GM23338 (cell line): ENCODE data around the gene GK. TPM values are rescaled to one million over a fixed set of nuclear protein-coding genes. Genes with fewer than 3 reads are reported as not detected.

Source experiments
- ATAC-seq: fragments of 200-7000 bp; cut with Tn5 transposase; 3 replicates; pipeline ENCODE4 v1.9.1; 2020
- DNase-seq: peaks from one replicate; pipeline ENCODE4 v3.0.0-alpha.2; 2015; ENCODE audit warnings: low spot score
- H2AFZ ChIP-seq: fragments of 200-600 bp; sonication (generic); 2 replicates; pipeline ENCODE4 v1.8.0; 2016; ENCODE audit warnings: antibody characterized with exemption, mild to moderate bottlenecking, moderate library complexity
- H3F3A ChIP-seq: fragments of 200-600 bp; sonication (generic); replicated peaks from 2 replicates; pipeline ENCODE4 v1.8.0; 2017; ENCODE audit warnings: antibody characterized with exemption, mixed run types, low read depth
- H3K27ac ChIP-seq: fragments of 200-600 bp; sonication (generic); 2 replicates; pipeline ENCODE4 v1.6.1; 2016; ENCODE audit warnings: low read depth
- H3K27me3 ChIP-seq: fragments of 200-600 bp; sonication (generic); 2 replicates; pipeline ENCODE4 v1.8.0; 2016; ENCODE audit warnings: mild to moderate bottlenecking, mixed run types, moderate library complexity; ENCODE audit not compliant: insufficient read depth
- H3K36me3 ChIP-seq: fragments of 200-600 bp; sonication (generic); 2 replicates; pipeline ENCODE4 v1.8.0; 2016; ENCODE audit warnings: mild to moderate bottlenecking; ENCODE audit not compliant: insufficient read depth
- H3K4me1 ChIP-seq: fragments of 200-600 bp; sonication (generic); 2 replicates; pipeline ENCODE4 v1.8.0; 2016; ENCODE audit warnings: mild to moderate bottlenecking, moderate library complexity; ENCODE audit not compliant: insufficient read depth
- H3K4me2 ChIP-seq: fragments of 200-600 bp; sonication (generic); 2 replicates; pipeline ENCODE4 v1.7.1; 2017; ENCODE audit warnings: mixed run types
- H3K4me3 ChIP-seq: fragments of 200-600 bp; sonication (generic); 2 replicates; pipeline ENCODE4 v1.6.1; 2016; ENCODE audit warnings: mixed run types
- H3K79me2 ChIP-seq: fragments of 200-600 bp; sonication (generic); replicated peaks from 2 replicates; pipeline ENCODE4 v1.8.0; 2017; ENCODE audit warnings: mild to moderate bottlenecking; ENCODE audit not compliant: insufficient read depth
- H3K9me2 ChIP-seq: fragments of 200-600 bp; sonication (generic); 2 replicates; pipeline ENCODE4 v1.8.0; 2017; ENCODE audit not compliant: insufficient read depth
- H4K20me1 ChIP-seq: fragments of 200-600 bp; sonication (generic); replicated peaks from 2 replicates; pipeline ENCODE4 v1.8.0; 2017; ENCODE audit warnings: mild to moderate bottlenecking; ENCODE audit not compliant: insufficient read depth
- H3K27ac Mint-ChIP-seq: 2 replicates; pipeline ENCODE4 v1.8.0; 2020; ENCODE audit warnings: inconsistent platforms, mild to moderate bottlenecking, moderate library complexity, mixed read lengths
- H3K27me3 Mint-ChIP-seq: 3 replicates; pipeline ENCODE4 v1.8.0; 2022; ENCODE audit warnings: low read depth, mild to moderate bottlenecking, moderate library complexity, mixed read lengths, inconsistent platforms; ENCODE audit not compliant: insufficient read depth, poor library complexity
- H3K36me3 Mint-ChIP-seq: 3 replicates; pipeline ENCODE4 v1.8.0; 2021; ENCODE audit warnings: low read depth, mild to moderate bottlenecking, inconsistent platforms, moderate library complexity, mixed read lengths
- H3K4me1 Mint-ChIP-seq: 3 replicates; pipeline ENCODE4 v1.8.0; 2020; ENCODE audit warnings: mild to moderate bottlenecking, inconsistent platforms, mixed read lengths
- H3K4me3 Mint-ChIP-seq: 3 replicates; pipeline ENCODE4 v1.8.0; 2021; ENCODE audit warnings: moderate library complexity, mild to moderate bottlenecking, inconsistent platforms, mixed read lengths
- H3K9me3 Mint-ChIP-seq: 3 replicates; pipeline ENCODE4 v1.8.0; 2020; ENCODE audit warnings: moderate library complexity, mild to moderate bottlenecking, inconsistent platforms, mixed read lengths
- CREB1 ChIP-seq: fragments of 250-450 bp; sonication (Bioruptor Pico); IDR thresholded peaks from 2 replicates; pipeline ENCODE4 v1.5.0; 2020; ENCODE audit warnings: low read depth, mild to moderate bottlenecking, moderate library complexity
- CTCF ChIP-seq, 2 experiments: fragments of 200-600 bp in 1 of 2; sonication (generic) in 1 of 2; conservative IDR thresholded peaks; 2 replicates each; pipeline versions ENCODE4 v1.5.1 to v1.6.1; 2016 to 2017; ENCODE audit warnings: antibody characterized with exemption in 2 of 2, low read depth in 2 of 2, mild to moderate bottlenecking in 2 of 2, moderate library complexity in 1 of 2
- ETS1 ChIP-seq: IDR thresholded peaks from 2 replicates; pipeline ENCODE4 v1.6.1; 2016; ENCODE audit warnings: antibody characterized with exemption
- EZH2phosphoT487 ChIP-seq: fragments of 200-600 bp; sonication (generic); IDR thresholded peaks from one replicate; pipeline ENCODE4 v1.8.1; 2018; ENCODE audit warnings: antibody characterized with exemption; ENCODE audit not compliant: unreplicated experiment
- JUNB ChIP-seq: IDR thresholded peaks from one replicate; pipeline ENCODE4 v1.6.1; 2016; ENCODE audit warnings: antibody characterized with exemption; ENCODE audit not compliant: unreplicated experiment
- NANOG ChIP-seq: IDR thresholded peaks from 2 replicates; pipeline ENCODE4 v1.6.1; 2016; ENCODE audit warnings: antibody characterized with exemption, borderline replicate concordance
- POLR2AphosphoS5 ChIP-seq: IDR thresholded peaks from 2 replicates; pipeline ENCODE4 v1.6.1; 2016; ENCODE audit warnings: antibody characterized with exemption, low read depth
- REST ChIP-seq: IDR thresholded peaks from one replicate; pipeline ENCODE4 v1.6.1; 2018; ENCODE audit warnings: antibody characterized with exemption; ENCODE audit not compliant: unreplicated experiment
- STAT1 ChIP-seq: IDR thresholded peaks from one replicate; pipeline ENCODE4 v1.6.1; 2016; ENCODE audit warnings: antibody characterized with exemption; ENCODE audit not compliant: unreplicated experiment
- ZNF331 ChIP-seq: fragments of 250-450 bp; sonication (Bioruptor Pico); IDR thresholded peaks from 2 replicates; pipeline ENCODE4 v1.5.0; 2020; ENCODE audit warnings: low read depth, mild to moderate bottlenecking, moderate library complexity
- ZNF462 ChIP-seq: fragments of 250-450 bp; sonication (Bioruptor Pico); IDR thresholded peaks from 2 replicates; pipeline ENCODE4 v1.5.0; 2020; ENCODE audit warnings: mild to moderate bottlenecking, moderate library complexity
- polyA plus RNA-seq: library from polyadenylated mRNA; unstranded; fragments of >200 nt; fragmentation: Nextera tagmentation; extraction: Ambion mirVana; gene quantifications from 2 replicates; pipeline ENCODE4 v1.2.1, GENCODE V29; 2016
- total RNA-seq: library from RNA; depleted of rRNA; stranded (reverse); fragments of >200 nt; shearing (Covaris generic); gene quantifications from 2 replicates; pipeline ENCODE4 v1.2.3, GENCODE V29; 2014

The GK gene
- total and polyA plus RNA-seq, 2 experiments from 2014 or later: 8.4 to 10.8 TPM

GRCh38 chrX:30779453-30780030 lies 126.3 kb downstream of the GK start:
- ATAC-seq (no peak), DNase-seq (no peak)
- Histone ChIP-seq H3K9me2 (no peaks in the 10 kb centered on the region), H3K4me3 (no peak overlapping the region), H3K36me3 (no peaks in the 10 kb centered on the region), H3K27me3 (no peaks in the 10 kb centered on the region), H3F3A (no peaks in the 10 kb centered on the region), H3K4me1 (no peaks in the 10 kb centered on the region), H3K79me2 (no peaks in the 10 kb centered on the region), H2AFZ (no peak overlapping the region), H4K20me1 (no peaks in the 10 kb centered on the region), H3K27ac (no peak overlapping the region), H3K4me2 (no peak overlapping the region)
- H3K27me3 Mint-ChIP-seq: peaks cover 2% of the 10 kb centered on the region
- no peak for TF ChIP-seq ZNF331
- TF ChIP-seq ZNF462 (CRISPR knock-in tag): no peak
- no peak for TF ChIP-seq REST
- TF ChIP-seq CTCF (conservative IDR thresholded peaks at IDR 0.05; ENCODE audit: low read depth in 2 of 2): no peak
- no peak for TF ChIP-seq ETS1
- no peak for TF ChIP-seq JUNB
- TF ChIP-seq EZH2phosphoT487: no peak
- TF ChIP-seq STAT1: no peak
- TF ChIP-seq POLR2AphosphoS5: no peak
- no peak for TF ChIP-seq NANOG
- TF ChIP-seq CREB1 (CRISPR knock-in tag): no peak
- peaks cover 3% of the 10 kb centered on the region; the same call in 2 of the 3 replicates for H3K9me3 Mint-ChIP-seq
- no peak overlapping the region for H3K4me3 Mint-ChIP-seq
- H3K36me3 Mint-ChIP-seq: no peaks in the 10 kb centered on the region
- H3K27ac Mint-ChIP-seq: no peak overlapping the region
- peaks cover 16% of the 10 kb centered on the region for H3K4me1 Mint-ChIP-seq
